PC-3 (cell line): Measurements from ENCODE around the gene STIMATE. TPM values are rescaled to one million over a fixed set of nuclear protein-coding genes. Genes with fewer than 3 reads are reported as not detected.

Experiments used
- ATAC-seq: fragments of 200-7000 bp; cut with Tn5 transposase; 2 replicates; pipeline ENCODE4 v1.9.1; 2020; ENCODE audit warnings: mild to moderate bottlenecking, moderate library complexity
- BruUV-seq: library from RNA; stranded (reverse); fragments of 400-500 nt; replicated peaks from 2 replicates; lab custom pipeline; 2021; lab: Mats Ljungman, UMichigan
- CTCF ChIA-PET: fragments of 300-600 bp; sonication (Branson Sonifier 250); formaldehyde crosslinking; loops from one replicate; lab custom pipeline; 2022; ENCODE audit warnings: antibody characterized with exemption; lab: Charles Lee
- POLR2A ChIA-PET: fragments of 300-600 bp; sonication (Branson Sonifier 250); formaldehyde crosslinking; loops from one replicate; lab custom pipeline; 2022; ENCODE audit warnings: antibody characterized with exemption; ENCODE audit not compliant: unreplicated experiment; lab: Charles Lee
- DNase-seq: peaks from one replicate; pipeline ENCODE4 v3.0.0-alpha.2; 2015
- H2AFZ ChIP-seq: fragments of 300-600 bp; sonication (generic); 2 replicates; pipeline ENCODE4 v1.6.0; 2016; ENCODE audit warnings: antibody characterized with exemption, low read length
- H3F3A ChIP-seq: fragments of 300-600 bp; sonication (generic); one replicate; pipeline ENCODE4 v1.6.0; 2017; ENCODE audit warnings: antibody characterized with exemption, low read length, control low read depth, mild to moderate bottlenecking; ENCODE audit not compliant: unreplicated experiment
- H3K27ac ChIP-seq: fragments of 300-600 bp; sonication (generic); 2 replicates; pipeline ENCODE4 v1.5.1; 2016; ENCODE audit warnings: mild to moderate bottlenecking, low read length
- H3K27me3 ChIP-seq: fragments of 300-600 bp; sonication (generic); 2 replicates; pipeline ENCODE4 v1.6.1; 2016; ENCODE audit warnings: low read length, mixed read lengths
- H3K36me3 ChIP-seq: fragments of 300-600 bp; sonication (generic); 2 replicates; pipeline ENCODE4 v1.6.1; 2016; ENCODE audit warnings: low read depth, mixed run types, low read length, mixed read lengths
- H3K4me1 ChIP-seq: fragments of 300-600 bp; sonication (generic); 2 replicates; pipeline ENCODE4 v1.5.1; 2016; ENCODE audit warnings: low read length; ENCODE audit not compliant: insufficient read depth
- H3K4me2 ChIP-seq: fragments of 300-600 bp; sonication (generic); 2 replicates; pipeline ENCODE4 v1.6.0; 2016; ENCODE audit warnings: low read length
- H3K4me3 ChIP-seq: fragments of 300-600 bp; sonication (generic); 2 replicates; pipeline ENCODE4 v1.5.1; 2016; ENCODE audit warnings: mild to moderate bottlenecking, low read length, mixed read lengths
- H3K79me2 ChIP-seq: fragments of 300-600 bp; sonication (generic); 2 replicates; pipeline ENCODE4 v1.6.1; 2017; ENCODE audit warnings: low read length, mixed read lengths
- H3K9ac ChIP-seq: fragments of 300-600 bp; sonication (generic); 2 replicates; pipeline ENCODE4 v1.6.0; 2016; ENCODE audit warnings: mild to moderate bottlenecking, low read length
- H3K9me2 ChIP-seq: fragments of 300-600 bp; sonication (generic); replicated peaks from 2 replicates; pipeline ENCODE4 v1.6.1; 2016; ENCODE audit warnings: mixed run types, low read length, mixed read lengths
- H3K9me3 ChIP-seq: fragments of 300-600 bp; sonication (generic); 2 replicates; pipeline ENCODE4 v1.6.1; 2016; ENCODE audit warnings: low read length, mixed read lengths
- H4K20me1 ChIP-seq: fragments of 300-600 bp; sonication (generic); 2 replicates; pipeline ENCODE4 v1.6.1; 2016; ENCODE audit warnings: low read length, mixed read lengths
- CTCF ChIP-seq: fragments of 300-600 bp; sonication (generic); conservative IDR thresholded peaks from 2 replicates; pipeline ENCODE4 v1.5.1; 2017; ENCODE audit warnings: antibody characterized with exemption, low read depth, mild to moderate bottlenecking, low read length
- EZH2 ChIP-seq: fragments of 300-600 bp; sonication (generic); IDR thresholded peaks from one replicate; pipeline ENCODE4 v1.6.1; 2017; ENCODE audit warnings: antibody characterized with exemption, mild to moderate bottlenecking, low read length; ENCODE audit not compliant: unreplicated experiment
- EZH2phosphoT487 ChIP-seq: fragments of 300-600 bp; sonication (generic); IDR thresholded peaks from 2 replicates; pipeline ENCODE4 v1.6.1; 2018; ENCODE audit warnings: mild to moderate bottlenecking, antibody characterized with exemption, low read length, borderline replicate concordance
- intact Hi-C: fragments of 100-400 bp; cut with micrococcal nuclease; formaldehyde crosslinking; loops from 2 replicates; pipeline ENCODE4 v1.9.0; 2023
- total RNA-seq: library from RNA; depleted of rRNA; stranded (reverse); fragments of >200 nt; gene quantifications from 2 replicates; pipeline ENCODE4 v1.2.3, GENCODE V29; 2014

Gene STIMATE
- total RNA-seq, 1 experiment from 2014 or later: 29.7 TPM

GRCh38 chr3:52877085-52877484 is 20.3 kb downstream of the STIMATE start:
- ATAC-seq: no peak
- Histone ChIP-seq H3K79me2 (no peaks in the 10 kb centered on the region), H3F3A (no peaks in the 10 kb centered on the region), H3K36me3 (no peaks in the 10 kb centered on the region), H3K9me3 (no peaks in the 10 kb centered on the region), H3K9me2 (no peaks in the 10 kb centered on the region), H4K20me1 (peaks cover 3% of the 10 kb centered on the region; the same call in 1 of the 2 replicates), H2AFZ (no peak overlapping the region), H3K27ac (no peak overlapping the region), H3K9ac (no peak overlapping the region), H3K4me1 (peaks cover 9% of the 10 kb centered on the region; the same call in 1 of the 2 replicates), H3K4me2 (no peak overlapping the region), H3K4me3 (no peak overlapping the region), H3K27me3 (no peaks in the 10 kb centered on the region)
- TF ChIP-seq EZH2phosphoT487 (no peak), CTCF (no peak), EZH2 (no peak)
- POLR2A ChIA-PET: no interaction called here
- CTCF ChIA-PET: no interaction called here
- intact Hi-C loops: no loop called here
- DNase-seq: no peak
- no TSS peak for BruUV-seq

GRCh38 chr3:52874864-52875587 is 22.3 kb downstream of the STIMATE start:
- DNase-seq: no peak
- H3K36me3 ChIP-seq: no peaks in the 10 kb centered on the region
- no peaks in the 10 kb centered on the region for H3K27me3 ChIP-seq
- POLR2A ChIA-PET: no interaction called here
- BruUV-seq: no TSS peak
- no peak overlapping the region for H3K9ac ChIP-seq
- no peaks in the 10 kb centered on the region for H3K79me2 ChIP-seq
- no peak overlapping the region for H2AFZ ChIP-seq
- H3K4me2 ChIP-seq: no peak overlapping the region
- H3K9me2 ChIP-seq: no peaks in the 10 kb centered on the region
- H3K4me3 ChIP-seq: no peak overlapping the region
- ATAC-seq: no peak
- intact Hi-C loops: no loop called here
- peaks cover 9% of the 10 kb centered on the region; the same call in 1 of the 2 replicates for H3K4me1 ChIP-seq
- H4K20me1 ChIP-seq: peaks cover 3% of the 10 kb centered on the region; the same call in 1 of the 2 replicates
- TF ChIP-seq EZH2: no peak
- no peak for TF ChIP-seq CTCF
- no peak for TF ChIP-seq EZH2phosphoT487
- H3K9me3 ChIP-seq: no peaks in the 10 kb centered on the region
- CTCF ChIA-PET: no interaction called here
- H3K27ac ChIP-seq: no peak overlapping the region
- H3F3A ChIP-seq: no peaks in the 10 kb centered on the region

GRCh38 chr3:52874160-52874701 is 23.1 kb downstream of the STIMATE start:
- H3K4me1 ChIP-seq: peaks cover 9% of the 10 kb centered on the region; the same call in 1 of the 2 replicates
- no peaks in the 10 kb centered on the region for H3K27me3 ChIP-seq
- ATAC-seq (no peak), DNase-seq (no peak)
- H3F3A ChIP-seq: no peaks in the 10 kb centered on the region
- no peak overlapping the region for H3K27ac ChIP-seq
- H3K9ac ChIP-seq: no peak overlapping the region
- H3K9me3 ChIP-seq: no peaks in the 10 kb centered on the region
- no peaks in the 10 kb centered on the region for H3K9me2 ChIP-seq
- POLR2A ChIA-PET: no interaction called here
- H3K4me2 ChIP-seq: no peak overlapping the region
- TF ChIP-seq CTCF: no peak
- TF ChIP-seq EZH2phosphoT487: no peak
- no peak for TF ChIP-seq EZH2
- no peaks in the 10 kb centered on the region for H3K36me3 ChIP-seq
- no peaks in the 10 kb centered on the region for H3K79me2 ChIP-seq
- BruUV-seq: no TSS peak
- intact Hi-C loops: no loop called here
- H3K4me3 ChIP-seq: no peak overlapping the region
- H2AFZ ChIP-seq: no peak overlapping the region
- H4K20me1 ChIP-seq: peaks cover 3% of the 10 kb centered on the region; the same call in 1 of the 2 replicates
- CTCF ChIA-PET: no interaction called here
